T-cell (primary cell): ENCODE results near the gene SLC2A13. TPM values are rescaled to one million over a fixed set of nuclear protein-coding genes. Genes with fewer than 3 reads are reported as not detected.

Source experiments
- ATAC-seq, 4 experiments: fragments of 200-7000 bp in 3 of 4; fragments of 150-1000 bp in 1 of 4; cut with Tn5 transposase; replicated peaks in 1 of 4; 1 replicate in 3 of 4; 2 replicates in 1 of 4; pipeline ENCODE4 v1.10.0; 2021; ENCODE audit warnings: moderate library complexity in 3 of 4, mild to moderate bottlenecking in 2 of 4, moderate number of reproducible peaks in 1 of 4
- CTCF ChIA-PET, 2 donors: fragments of 300-600 bp; sonication (Branson Sonifier 250); formaldehyde crosslinking; loops; one replicate each; lab custom pipeline; 2022; ENCODE audit warnings: antibody characterized with exemption in 2 of 2; lab: Charles Lee
- POLR2A ChIA-PET, 2 donors: fragments of 300-600 bp; sonication (Branson Sonifier 250); formaldehyde crosslinking; loops; one replicate each; lab custom pipeline; 2022; ENCODE audit warnings: antibody characterized with exemption in 2 of 2; lab: Charles Lee
- DNase-seq, 35 experiments: peaks; one replicate each; pipeline versions ENCODE4 v3.0.0 to v3.0.0-alpha.2; 2013 to 2023
- H3K27ac ChIP-seq: one replicate; pipeline ENCODE4 v1.5.1; 2013; ENCODE audit warnings: low read length
- H3K27me3 ChIP-seq, 2 experiments: replicated peaks in 1 of 2; 1 replicate in 1 of 2; 2 replicates in 1 of 2; pipeline versions ENCODE4 v1.6.1 to v1.7.0; 2013; ENCODE audit warnings: low read length in 1 of 2, mixed read lengths in 1 of 2; ENCODE audit not compliant: control insufficient read depth in 2 of 2, insufficient read depth in 2 of 2; ENCODE audit errors: extremely low read depth in 1 of 2
- H3K36me3 ChIP-seq, 2 donors: 1 replicate in 1 of 2; 2 replicates in 1 of 2; pipeline versions ENCODE4 v1.6.1 to v1.7.0; 2013; ENCODE audit warnings: low read length in 1 of 2; ENCODE audit not compliant: control insufficient read depth in 2 of 2, insufficient read depth in 1 of 2; ENCODE audit errors: extremely low read depth in 1 of 2
- H3K4me1 ChIP-seq, 2 experiments: 1 replicate in 1 of 2; 2 replicates in 1 of 2; pipeline versions ENCODE4 v1.6.1 to v1.7.0; 2013; ENCODE audit warnings: low read length in 2 of 2, mixed read lengths in 1 of 2; ENCODE audit not compliant: insufficient read depth in 2 of 2, control insufficient read depth in 1 of 2; ENCODE audit errors: extremely low read depth in 1 of 2
- H3K4me3 ChIP-seq, 2 donors: 1 replicate in 1 of 2; 2 replicates in 1 of 2; pipeline versions ENCODE4 v1.5.1 to v1.7.0; 2013; ENCODE audit warnings: mild to moderate bottlenecking in 2 of 2, low read length in 1 of 2, moderate library complexity in 1 of 2; ENCODE audit not compliant: control insufficient read depth in 1 of 2; ENCODE audit errors: extremely low read depth in 1 of 2
- H3K9me3 ChIP-seq: 2 replicates; pipeline ENCODE4 v1.7.0; 2013
- H3K27ac Mint-ChIP-seq, 2 donors: one replicate each; pipeline ENCODE4 v1.8.0; 2020 to 2021; ENCODE audit warnings: mild to moderate bottlenecking in 2 of 2, mixed read lengths in 2 of 2
- H3K27me3 Mint-ChIP-seq, 2 donors: one replicate each; pipeline ENCODE4 v1.8.0; 2021 to 2022; ENCODE audit warnings: mixed read lengths in 2 of 2
- H3K36me3 Mint-ChIP-seq: one replicate; pipeline ENCODE4 v1.8.0; 2021; ENCODE audit warnings: mixed read lengths
- H3K4me1 Mint-ChIP-seq, 3 donors: one replicate each; pipeline ENCODE4 v1.8.0; 2020 to 2022; ENCODE audit warnings: mixed read lengths in 3 of 3, mild to moderate bottlenecking in 1 of 3
- H3K4me3 Mint-ChIP-seq, 3 donors: one replicate each; pipeline ENCODE4 v1.8.0; 2020 to 2022; ENCODE audit warnings: mild to moderate bottlenecking in 3 of 3, mixed read lengths in 3 of 3, moderate library complexity in 3 of 3
- H3K9me3 Mint-ChIP-seq, 3 donors: one replicate each; pipeline ENCODE4 v1.8.0; 2020 to 2022; ENCODE audit warnings: mixed read lengths in 3 of 3
- WGBS: methylation state at CpG from one replicate; pipeline ENCODE4 v1.1.5; 2013; ENCODE audit warnings: missing lambda C conversion rate; ENCODE audit not compliant: insufficient coverage; 5-methylcytosine and 5-hydroxymethylcytosine counted together
- total RNA-seq, 35 experiments: library from RNA in 6 of 35; stranded (reverse) in 6 of 35; fragments of 120-200 nt in 1 of 35; gene quantifications; one replicate each; pipeline versions ENCODE4 v1.2.1 to v1.2.4 and lab custom pipeline; 2013 to 2026

Gene SLC2A13
- total RNA-seq, 5 donors from 2014 or later (not counting 1 experiment from before 2014, with no cell fraction given), result 4.2 to 6.0 (median 5.1) TPM

GRCh38 chr12:40107098-40107802, 1.4 kb upstream of the SLC2A13 start:
- H3K9me3 Mint-ChIP-seq, result no peaks in the 10 kb centered on the region
- peak; percentile 58 to 93 (median 83) for DNase-seq
- H3K36me3 ChIP-seq, result no peaks in the 10 kb centered on the region
- H3K4me1 Mint-ChIP-seq, result peaks cover 31 to 36% (median 34%) of the 10 kb centered on the region in 3 donors
- peaks cover 9 to 20% of the 10 kb centered on the region in 2 experiments for H3K4me1 ChIP-seq
- peak; percentile 24 to 40 (median 28) for ATAC-seq
- H3K9me3 ChIP-seq, result no peaks in the 10 kb centered on the region
- no peaks in the 10 kb centered on the region for H3K36me3 Mint-ChIP-seq
- peak overlapping the region; percentile 38 for H3K27ac ChIP-seq
- ChIA-PET POLR2A (interaction anchor here in 1 of 2 donors (1.1 kb wide), 1 partner anchor 96 kb away, joined by 7 read pairs; no protein-coding TSS in a partner anchor), CTCF (interaction anchor here (0.6 to 5.6 kb wide), 14 partner anchors 10 to 522 kb away, joined by 3 to 46 read pairs (median 4); no protein-coding TSS in a partner anchor)
- WGBS, result 29% methylated on average over 16 of the region's 19 CpGs
- H3K27me3 Mint-ChIP-seq, result peaks cover 5 to 6% of the 10 kb centered on the region in 2 donors
- H3K27me3 ChIP-seq, result peaks cover 2 to 4% of the 10 kb centered on the region in 2 experiments
- H3K27ac Mint-ChIP-seq, result peak overlapping the region; percentile 82 to 89
- peak overlapping the region; percentile 38 to 49 for H3K4me3 ChIP-seq
- H3K4me3 Mint-ChIP-seq, result peak overlapping the region; percentile 82 to 87 (median 82)

GRCh38 chr12:40106655-40107054, 774 bp upstream of the SLC2A13 start:
- peak overlapping the region; percentile 38 to 49 for H3K4me3 ChIP-seq

GRCh38 chr12:40106202-40106533, 287 bp upstream of the SLC2A13 start:
- peaks cover 33 to 45% (median 37%) of the 10 kb centered on the region in 3 donors for H3K4me1 Mint-ChIP-seq
- Histone ChIP-seq H3K4me1 (peaks cover 9 to 20% of the 10 kb centered on the region in 2 experiments), H3K27ac (peak overlapping the region; percentile 38), H3K9me3 (no peaks in the 10 kb centered on the region), H3K27me3 (peaks cover 2 to 4% of the 10 kb centered on the region in 2 experiments), H3K4me3 (peak overlapping the region; percentile 48 to 59), H3K36me3 (no peaks in the 10 kb centered on the region)
- no peaks in the 10 kb centered on the region for H3K9me3 Mint-ChIP-seq
- no peak for DNase-seq
- WGBS, result 29% methylated on average over 6 of the region's 9 CpGs
- no peaks in the 10 kb centered on the region for H3K36me3 Mint-ChIP-seq
- peak overlapping the region; percentile 82 to 87 (median 82) for H3K4me3 Mint-ChIP-seq
- CTCF ChIA-PET, result interaction anchor here (0.5 to 5.6 kb wide), 12 partner anchors 9 to 1969 kb away, joined by 3 to 46 read pairs (median 4); no protein-coding TSS in a partner anchor
- ATAC-seq, result peak in 1 of 4 experiments; percentile 0
- H3K27ac Mint-ChIP-seq, result peak overlapping the region; percentile 81 to 89
- POLR2A ChIA-PET, result no interaction called here
- peaks cover 5 to 6% of the 10 kb centered on the region in 2 donors for H3K27me3 Mint-ChIP-seq

More at GRCh38 chr12:40106655-40107054, 774 bp upstream of the SLC2A13 start:
- no peaks in the 10 kb centered on the region for H3K9me3 ChIP-seq
- no peaks in the 10 kb centered on the region for H3K36me3 ChIP-seq
- POLR2A ChIA-PET, result no interaction called here
- Mint-ChIP-seq H3K36me3 (no peaks in the 10 kb centered on the region), H3K4me3 (peak overlapping the region; percentile 82 to 87 (median 82)), H3K4me1 (peaks cover 32 to 40% (median 35%) of the 10 kb centered on the region in 3 donors), H3K27ac (peak overlapping the region; percentile 81 to 89), H3K27me3 (peaks cover 5 to 6% of the 10 kb centered on the region in 2 donors), H3K9me3 (no peaks in the 10 kb centered on the region)
- WGBS, result 100% methylated on average over 2 of the region's 6 CpGs
- CTCF ChIA-PET, result interaction anchor here (0.7 to 5.6 kb wide), 13 partner anchors 8 to 788 kb away, joined by 3 to 46 read pairs (median 4); no protein-coding TSS in a partner anchor
- H3K27ac ChIP-seq, result peak overlapping the region; percentile 38
- H3K4me1 ChIP-seq, result peaks cover 9 to 20% of the 10 kb centered on the region in 2 experiments
- DNase-seq, result peak in 1 of 35 experiments; percentile 20
- ATAC-seq, result no peak
- peaks cover 2 to 4% of the 10 kb centered on the region in 2 experiments for H3K27me3 ChIP-seq

GRCh38 chr12:40105265-40105514, 691 bp downstream of the SLC2A13 start:
- Histone ChIP-seq H3K4me1 (peaks cover 9 to 20% of the 10 kb centered on the region in 2 experiments), H3K9me3 (no peaks in the 10 kb centered on the region), H3K27me3 (peaks cover 0 to 4% of the 10 kb centered on the region in 2 experiments), H3K36me3 (no peaks in the 10 kb centered on the region), H3K27ac (no peak overlapping the region), H3K4me3 (peak overlapping the region; percentile 59 to 69)
- DNase-seq (no peak), ATAC-seq (no peak)
- no peak overlapping the region for H3K27ac Mint-ChIP-seq
- ChIA-PET POLR2A (no interaction called here), CTCF (interaction anchor here (1.7 to 5.6 kb wide), 3 partner anchors 94 to 113 kb away, joined by 6 to 25 read pairs (median 9); no protein-coding TSS in a partner anchor)
- under 1% methylated on average over 26 of the region's 26 CpGs for WGBS
- no peaks in the 10 kb centered on the region for H3K9me3 Mint-ChIP-seq
- H3K4me1 Mint-ChIP-seq, result peaks cover 33 to 46% (median 37%) of the 10 kb centered on the region in 3 donors
- peaks cover 5 to 6% of the 10 kb centered on the region in 2 donors for H3K27me3 Mint-ChIP-seq
- no peaks in the 10 kb centered on the region for H3K36me3 Mint-ChIP-seq
- peak overlapping the region; percentile 77 to 85 (median 82) for H3K4me3 Mint-ChIP-seq

GRCh38 chr12:40104461-40105264, 1.2 kb downstream of the SLC2A13 start:
- ChIA-PET CTCF (interaction anchor here (0.6 to 5.6 kb wide), 5 partner anchors 93 to 142 kb away, joined by 3 to 25 read pairs (median 6); no protein-coding TSS in a partner anchor), POLR2A (interaction anchor here in 1 of 2 donors (0.6 kb wide), 1 partner anchor 10 kb away, joined by 3 read pairs; no protein-coding TSS in a partner anchor)
- Histone ChIP-seq H3K4me3 (peak overlapping the region; percentile 59 to 69), H3K36me3 (no peaks in the 10 kb centered on the region), H3K4me1 (peaks cover 9 to 20% of the 10 kb centered on the region in 2 experiments), H3K27ac (no peak overlapping the region), H3K27me3 (peaks cover 0 to 4% of the 10 kb centered on the region in 2 experiments), H3K9me3 (no peaks in the 10 kb centered on the region)
- no peaks in the 10 kb centered on the region for H3K9me3 Mint-ChIP-seq
- H3K36me3 Mint-ChIP-seq, result no peaks in the 10 kb centered on the region
- ATAC-seq (no peak), DNase-seq (peak in 4 of 35 experiments; percentile 0 to 9 (median 8))
- 18% methylated on average over 13 of the region's 20 CpGs for WGBS
- peak overlapping the region; percentile 77 to 85 (median 82) for H3K4me3 Mint-ChIP-seq
- peaks cover 33 to 46% (median 37%) of the 10 kb centered on the region in 3 donors for H3K4me1 Mint-ChIP-seq
- H3K27ac Mint-ChIP-seq, result peak overlapping the region in 1 of 2 donors; percentile 29
- peaks cover 5% of the 10 kb centered on the region in 2 donors for H3K27me3 Mint-ChIP-seq
